Measurements from ENCODE around the gene BRPF3.

- TF ChIP-seq, protein P1, sequence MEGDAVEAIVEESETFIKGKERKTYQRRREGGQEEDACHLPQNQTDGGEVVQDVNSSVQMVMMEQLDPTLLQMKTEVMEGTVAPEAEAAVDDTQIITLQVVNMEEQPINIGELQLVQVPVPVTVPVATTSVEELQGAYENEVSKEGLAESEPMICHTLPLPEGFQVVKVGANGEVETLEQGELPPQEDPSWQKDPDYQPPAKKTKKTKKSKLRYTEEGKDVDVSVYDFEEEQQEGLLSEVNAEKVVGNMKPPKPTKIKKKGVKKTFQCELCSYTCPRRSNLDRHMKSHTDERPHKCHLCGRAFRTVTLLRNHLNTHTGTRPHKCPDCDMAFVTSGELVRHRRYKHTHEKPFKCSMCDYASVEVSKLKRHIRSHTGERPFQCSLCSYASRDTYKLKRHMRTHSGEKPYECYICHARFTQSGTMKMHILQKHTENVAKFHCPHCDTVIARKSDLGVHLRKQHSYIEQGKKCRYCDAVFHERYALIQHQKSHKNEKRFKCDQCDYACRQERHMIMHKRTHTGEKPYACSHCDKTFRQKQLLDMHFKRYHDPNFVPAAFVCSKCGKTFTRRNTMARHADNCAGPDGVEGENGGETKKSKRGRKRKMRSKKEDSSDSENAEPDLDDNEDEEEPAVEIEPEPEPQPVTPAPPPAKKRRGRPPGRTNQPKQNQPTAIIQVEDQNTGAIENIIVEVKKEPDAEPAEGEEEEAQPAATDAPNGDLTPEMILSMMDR (IDR thresholded peaks at IDR 0.05), result no peak
- TF ChIP-seq POLR2AphosphoS5 (IDR thresholded peaks at IDR 0.05; ENCODE audit: low read depth, low read length) (no peak), REST (IDR thresholded peaks at IDR 0.05; ENCODE audit: insufficient read depth in 1 of 2, low read depth in 2 of 2, low read length in 1 of 2) (no peak), SIN3A (IDR thresholded peaks at IDR 0.05; ENCODE audit: borderline replicate concordance, insufficient read depth, low read depth, low read length) (no peak), TCF7L2 (IDR thresholded peaks at IDR 0.05; ENCODE audit: low read depth, low read length) (no peak)
Measured at GRCh38 chr6:36210886-36211595, 14.5 kb downstream of the BRPF3 start.

Data from Panc1 (cell line).